ENCODE data around the gene JARID2.

The JARID2 gene

GRCh38 chr6:15519681-15520080 lies 273.8 kb downstream of the JARID2 start:
- Histone ChIP-seq H3K9ac (no peak overlapping the region), H3K4me2 (no peak overlapping the region), H3K4me1 (peaks cover 6 to 36% (median 16%) of the 10 kb centered on the region in 10 experiments; a peak in 17 of 20 replicates), H4K20me1 (peaks cover 0 to 67% (median 50%) of the 10 kb centered on the region in 11 experiments; a peak in 16 of 22 replicates), H3K36me3 (peaks cover 97 to 100% (median 100%) of the 10 kb centered on the region in 11 experiments), H3K9me3 (replicated peaks in 1 of 11) (no peaks in the 10 kb centered on the region), H3K4me3 (no peak overlapping the region), H3K27ac (no peak overlapping the region), H3K27me3 (no peaks in the 10 kb centered on the region)
- no peak for TF ChIP-seq Cebpa-rat (IDR thresholded peaks at IDR 0.05)

DNA sequence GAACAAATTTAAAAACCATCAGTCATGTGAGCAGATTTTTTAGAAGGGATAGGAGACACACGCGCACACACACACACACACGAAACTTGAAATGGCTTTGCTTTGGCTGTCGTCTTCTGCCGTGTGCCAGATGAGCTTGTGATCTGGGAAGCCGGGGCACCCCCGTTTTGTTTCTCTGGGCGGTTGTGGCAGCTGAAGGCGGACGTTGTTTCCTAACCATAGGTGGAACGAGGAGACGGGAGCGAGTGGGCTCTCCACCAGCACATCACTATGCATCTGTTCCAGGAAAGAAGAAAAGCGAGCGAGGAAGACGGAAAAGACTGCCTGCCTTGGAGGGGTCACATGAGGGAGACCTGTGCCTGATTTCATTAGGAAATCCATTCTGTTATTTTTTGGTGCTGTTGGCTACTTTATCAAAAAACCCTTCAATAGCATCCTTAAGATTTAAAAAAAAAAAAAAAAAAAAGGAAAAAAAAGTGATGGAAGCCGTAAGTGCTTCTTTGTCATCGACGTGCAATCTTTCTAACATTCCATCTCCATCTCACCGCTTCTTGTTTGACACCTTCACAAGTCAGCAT lies 274.8 kb downstream of the JARID2 start:
- H3K27ac ChIP-seq, result no peak overlapping the region
- no peak for TF ChIP-seq Cebpa-rat (IDR thresholded peaks at IDR 0.05)
- H3K4me1 ChIP-seq, result peaks cover 6 to 44% (median 10%) of the 10 kb centered on the region in 10 experiments; a peak in 17 of 20 replicates
- no peak overlapping the region for H3K4me2 ChIP-seq
- H3K9me3 ChIP-seq (replicated peaks in 1 of 11), result peaks cover 0 to 3% (median 0%) of the 10 kb centered on the region in 11 experiments; a peak in 2 of 22 replicates
- no peaks in the 10 kb centered on the region for H3K27me3 ChIP-seq
- no peak overlapping the region for H3K4me3 ChIP-seq
- peaks cover 97 to 100% (median 100%) of the 10 kb centered on the region in 11 experiments for H3K36me3 ChIP-seq
- H3K9ac ChIP-seq, result no peak overlapping the region
- peaks cover 0 to 57% (median 42%) of the 10 kb centered on the region in 11 experiments; a peak in 16 of 22 replicates for H4K20me1 ChIP-seq

DNA sequence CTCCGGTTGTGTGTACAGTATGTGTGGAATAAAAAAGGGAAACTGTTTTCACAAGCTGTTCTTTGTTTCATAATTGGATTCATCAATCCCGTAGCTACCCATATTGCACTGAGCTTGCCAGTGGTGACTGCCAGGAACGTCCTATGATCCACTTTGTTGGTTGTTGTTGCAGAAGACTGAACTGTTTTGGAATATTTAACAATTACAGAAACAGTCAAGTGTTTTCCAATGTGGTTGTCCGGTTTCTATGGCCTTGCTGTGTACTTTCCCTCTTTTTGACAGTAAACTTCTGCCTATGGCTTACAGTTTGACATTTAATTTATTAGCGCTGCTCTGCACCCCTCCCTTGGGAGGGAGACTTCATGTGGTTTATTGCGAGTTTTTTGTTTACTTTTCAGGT lies 275.7 kb downstream of the JARID2 start:
- Histone ChIP-seq H4K20me1 (peaks cover 0 to 55% (median 39%) of the 10 kb centered on the region in 11 experiments; a peak in 16 of 22 replicates), H3K4me3 (no peak overlapping the region), H3K4me2 (peak overlapping the region in 3 of 11 experiments; percentile 66 to 86 (median 74); a peak in 6 of 22 replicates), H3K36me3 (peaks cover 97 to 100% (median 100%) of the 10 kb centered on the region in 11 experiments), H3K9me3 (replicated peaks in 1 of 11) (peaks cover 0 to 11% (median 0%) of the 10 kb centered on the region in 11 experiments; a peak in 4 of 22 replicates), H3K27me3 (no peaks in the 10 kb centered on the region), H3K9ac (peak overlapping the region in 1 of 11 experiments; percentile 47; a peak in 1 of 22 replicates), H3K4me1 (peaks cover 9 to 49% (median 14%) of the 10 kb centered on the region in 10 experiments; a peak in 19 of 20 replicates), H3K27ac (peak overlapping the region in 3 of 11 experiments; percentile 62 to 69 (median 63); a peak in 6 of 22 replicates)
- no peak for TF ChIP-seq Cebpa-rat (IDR thresholded peaks at IDR 0.05)

DNA sequence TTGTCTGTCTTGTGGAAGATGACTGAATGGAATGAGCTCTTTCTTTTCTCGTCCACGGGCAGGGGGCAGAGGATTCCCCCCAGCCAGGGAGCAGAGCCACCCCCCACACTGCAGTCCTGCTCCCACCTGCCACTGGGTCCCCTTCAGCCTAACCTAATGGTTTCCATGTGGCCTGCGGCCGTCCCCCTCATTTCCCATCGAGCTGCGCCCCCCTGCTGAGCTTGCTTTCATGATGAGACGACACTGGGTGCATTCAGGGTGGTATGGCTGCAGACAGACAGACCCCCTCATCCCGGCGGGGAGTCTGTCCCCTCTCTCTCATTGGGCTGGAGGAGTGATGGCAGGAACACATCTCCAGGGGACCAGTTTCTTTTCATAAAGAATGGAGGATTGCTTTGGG lies 276.2 kb downstream of the JARID2 start:
- H3K27me3 ChIP-seq, result no peaks in the 10 kb centered on the region
- peaks cover 0 to 11% (median 0%) of the 10 kb centered on the region in 11 experiments; a peak in 4 of 22 replicates for H3K9me3 ChIP-seq (replicated peaks in 1 of 11)
- H4K20me1 ChIP-seq, result peaks cover 0 to 51% (median 35%) of the 10 kb centered on the region in 11 experiments; a peak in 15 of 22 replicates
- H3K36me3 ChIP-seq, result peaks cover 93 to 100% (median 97%) of the 10 kb centered on the region in 11 experiments
- H3K27ac ChIP-seq, result peak overlapping the region in 6 of 11 experiments; percentile 7 to 69 (median 42); a peak in 8 of 22 replicates
- no peak for TF ChIP-seq Cebpa-rat (IDR thresholded peaks at IDR 0.05)
- peaks cover 9 to 50% (median 17%) of the 10 kb centered on the region in 10 experiments; a peak in 19 of 20 replicates for H3K4me1 ChIP-seq
- peak overlapping the region in 5 of 11 experiments; percentile 5 to 86 (median 66); a peak in 8 of 22 replicates for H3K4me2 ChIP-seq
- H3K9ac ChIP-seq, result peak overlapping the region in 3 of 11 experiments; percentile 4 to 47 (median 8); a peak in 1 of 22 replicates
- H3K4me3 ChIP-seq, result no peak overlapping the region

DNA sequence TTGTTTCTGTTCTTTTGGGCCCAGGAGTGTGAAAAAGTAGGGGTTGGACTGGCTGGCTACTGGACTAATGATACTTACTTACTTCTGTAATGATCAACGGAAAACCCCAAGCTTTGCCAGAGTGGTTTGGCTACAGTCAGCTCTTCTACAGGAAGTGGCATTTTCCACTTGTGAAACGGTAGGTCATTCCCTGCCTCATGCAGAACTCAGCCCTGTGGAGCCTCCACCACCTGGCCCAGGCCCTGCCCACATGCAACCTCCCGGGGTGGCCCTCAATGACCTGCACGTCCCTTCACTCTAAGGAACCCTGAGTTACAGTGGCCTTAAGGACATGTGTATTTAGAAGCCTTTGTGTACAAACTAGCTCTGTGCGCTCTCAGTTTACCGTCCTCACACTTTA lies 276.6 kb downstream of the JARID2 start:
- H3K36me3 ChIP-seq, result peaks cover 89 to 99% (median 94%) of the 10 kb centered on the region in 11 experiments

GRCh38 chr6:15522856-15523529 lies 277.1 kb downstream of the JARID2 start:
- Histone ChIP-seq H3K4me3 (no peak overlapping the region), H3K9me3 (replicated peaks in 1 of 11) (peaks cover 0 to 16% (median 5%) of the 10 kb centered on the region in 11 experiments; a peak in 12 of 22 replicates), H3K4me2 (peak overlapping the region in 3 of 11 experiments; percentile 66 to 86 (median 74); a peak in 5 of 22 replicates), H3K27ac (peak overlapping the region in 2 of 11 experiments; percentile 62 to 69; a peak in 5 of 22 replicates), H3K36me3 (peaks cover 87 to 99% (median 94%) of the 10 kb centered on the region in 11 experiments), H4K20me1 (peaks cover 0 to 41% (median 25%) of the 10 kb centered on the region in 11 experiments; a peak in 15 of 22 replicates), H3K27me3 (no peaks in the 10 kb centered on the region), H3K4me1 (peaks cover 9 to 50% (median 17%) of the 10 kb centered on the region in 10 experiments; a peak in 19 of 20 replicates), H3K9ac (no peak overlapping the region)
- no peak for TF ChIP-seq Cebpa-rat (IDR thresholded peaks at IDR 0.05)

More for the DNA sequence above, 276.6 kb downstream of the JARID2 start:
- Histone ChIP-seq H3K4me3 (no peak overlapping the region), H4K20me1 (peaks cover 0 to 47% (median 31%) of the 10 kb centered on the region in 11 experiments; a peak in 15 of 22 replicates), H3K9me3 (replicated peaks in 1 of 11) (peaks cover 0 to 11% (median 0%) of the 10 kb centered on the region in 11 experiments; a peak in 5 of 22 replicates), H3K9ac (peak overlapping the region in 3 of 11 experiments; percentile 4 to 47 (median 8); a peak in 1 of 22 replicates), H3K4me2 (peak overlapping the region in 5 of 11 experiments; percentile 5 to 86 (median 66); a peak in 8 of 22 replicates), H3K4me1 (peaks cover 9 to 50% (median 17%) of the 10 kb centered on the region in 10 experiments; a peak in 19 of 20 replicates), H3K27me3 (no peaks in the 10 kb centered on the region), H3K27ac (peak overlapping the region in 6 of 11 experiments; percentile 7 to 69 (median 42); a peak in 8 of 22 replicates)
- no peak for TF ChIP-seq Cebpa-rat (IDR thresholded peaks at IDR 0.05)

GRCh38 chr6:15523679-15524630 lies 278.1 kb downstream of the JARID2 start:
- H4K20me1 ChIP-seq, result peaks cover 0 to 32% (median 20%) of the 10 kb centered on the region in 11 experiments; a peak in 15 of 22 replicates
- peaks cover 87 to 99% (median 94%) of the 10 kb centered on the region in 11 experiments for H3K36me3 ChIP-seq
- H3K4me3 ChIP-seq, result no peak overlapping the region
- no peaks in the 10 kb centered on the region for H3K27me3 ChIP-seq
- TF ChIP-seq Cebpa-rat (IDR thresholded peaks at IDR 0.05), result no peak
- peaks cover 0 to 26% (median 13%) of the 10 kb centered on the region in 11 experiments; a peak in 14 of 22 replicates for H3K9me3 ChIP-seq (replicated peaks in 1 of 11)
- peaks cover 9 to 50% (median 17%) of the 10 kb centered on the region in 10 experiments; a peak in 19 of 20 replicates for H3K4me1 ChIP-seq
- no peak overlapping the region for H3K9ac ChIP-seq
- H3K4me2 ChIP-seq, result no peak overlapping the region; a peak in 1 of 22 replicates
- H3K27ac ChIP-seq, result no peak overlapping the region; a peak in 1 of 22 replicates

Data from BLaER1 treated with 17β-estradiol and CSF1 and Interleukin-3, amounts not matched to agents 10 nM and 100 nM (cell line).